ENCODE measurements around the gene HEXA.
"Not testable (repeated sequence)": the region's sequence is repeated elsewhere in the genome, so short reads cannot be mapped to it uniquely, and the experiment has no call there.

Gene HEXA

DNA sequence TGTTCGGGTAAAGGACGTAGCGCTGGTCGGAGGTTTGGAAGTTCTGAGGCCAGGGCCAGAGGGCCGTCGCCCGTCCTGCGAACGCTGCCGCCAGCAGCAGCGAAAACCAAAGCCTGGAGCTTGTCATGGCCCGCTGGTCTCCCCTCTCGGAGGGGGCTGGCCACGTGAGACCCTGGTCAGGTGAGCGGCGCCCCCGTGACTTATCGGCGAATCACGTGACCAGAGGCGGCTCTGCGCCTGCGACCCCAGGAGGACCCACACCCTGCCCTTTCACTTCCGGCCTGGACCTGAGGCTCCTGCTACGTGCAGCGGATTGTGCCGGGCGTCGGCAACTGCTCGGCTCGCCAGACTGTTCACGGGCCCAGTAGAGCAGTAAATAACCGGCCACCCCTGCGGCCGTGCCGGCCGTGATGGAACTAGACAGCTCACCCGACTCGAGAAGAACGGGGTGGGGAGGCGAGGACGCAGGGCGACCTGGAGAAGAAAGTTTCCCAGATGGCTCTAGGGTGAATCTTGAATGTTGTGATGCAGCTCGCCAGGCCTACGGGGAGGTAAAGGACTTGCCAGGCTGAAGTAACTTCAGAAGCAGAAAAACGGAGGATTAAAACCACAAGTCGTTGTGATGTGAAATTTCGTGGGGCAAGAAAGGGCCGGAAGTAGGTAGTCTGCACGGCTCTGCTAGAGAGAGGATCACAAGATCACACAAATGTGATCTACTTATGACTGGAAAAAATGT is at the start of gene HEXA:
Gene HEXA, minus strand, starts transcription at position 169 of the 736 bp plus-strand sequence. Its CDS starts 42 bp downstream, at position 127.
- DNase-seq = peak; percentile 57 to 99 (median 89)

DNA sequence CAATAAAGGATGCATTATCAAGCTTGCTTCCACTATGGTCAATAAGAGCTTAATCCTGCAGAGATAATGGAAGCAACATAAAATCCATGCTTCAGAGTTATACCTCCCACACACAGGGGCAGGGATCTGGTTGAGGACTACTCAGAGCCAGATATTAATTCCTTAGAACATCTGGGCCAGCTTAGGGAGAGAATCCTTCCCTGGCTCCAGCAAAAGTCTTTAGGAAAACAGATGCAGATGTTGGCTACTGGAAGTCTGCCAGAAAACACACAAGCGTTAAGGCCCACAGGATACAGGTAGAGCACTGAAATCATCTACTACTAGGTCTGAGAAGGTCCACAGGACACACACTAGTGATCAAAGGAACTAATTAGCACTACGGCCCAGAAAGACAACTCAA is 47.4 kb upstream of the HEXA start:
- no peak for DNase-seq

DNA sequence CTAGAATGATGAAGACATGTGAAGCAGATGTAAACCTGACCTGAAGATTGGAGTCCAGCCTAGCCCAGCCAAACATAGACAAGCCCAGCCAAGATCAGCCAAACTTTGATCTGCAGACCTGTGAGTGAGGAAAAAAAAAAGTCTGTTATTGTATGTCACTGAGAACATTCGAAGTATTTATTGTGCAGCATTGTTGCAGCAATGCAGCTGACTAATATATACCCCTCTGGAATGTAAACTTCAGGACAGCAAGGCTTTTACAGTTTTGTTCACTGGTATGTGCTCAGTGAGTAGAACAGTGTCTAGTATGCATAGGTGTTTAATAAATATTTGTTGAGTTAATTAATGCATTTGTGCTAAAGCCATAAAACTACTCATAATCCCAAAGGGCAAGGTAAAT is 45.7 kb upstream of the HEXA start:
- DNase-seq = no peak

DNA sequence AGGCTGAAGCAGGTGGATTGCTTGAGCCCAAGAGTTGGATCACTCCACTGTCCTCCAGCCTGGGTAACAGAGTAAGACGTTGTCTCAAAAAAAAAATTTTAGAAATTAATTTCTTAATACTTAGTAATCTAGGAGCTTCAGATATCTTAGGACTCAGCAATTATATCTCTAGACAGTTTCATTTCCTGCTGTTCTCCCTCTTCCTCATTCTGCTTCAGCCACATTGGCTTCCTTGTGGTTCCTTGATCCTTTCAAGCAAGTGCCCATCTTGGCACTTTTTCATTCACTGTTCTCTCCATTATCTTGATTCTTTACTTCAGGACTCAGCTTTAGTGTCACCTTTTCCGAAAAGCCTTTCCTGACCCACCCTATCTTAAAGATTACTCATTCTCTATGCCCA is 44.8 kb upstream of the HEXA start:
- DNase-seq = no peak

DNA sequence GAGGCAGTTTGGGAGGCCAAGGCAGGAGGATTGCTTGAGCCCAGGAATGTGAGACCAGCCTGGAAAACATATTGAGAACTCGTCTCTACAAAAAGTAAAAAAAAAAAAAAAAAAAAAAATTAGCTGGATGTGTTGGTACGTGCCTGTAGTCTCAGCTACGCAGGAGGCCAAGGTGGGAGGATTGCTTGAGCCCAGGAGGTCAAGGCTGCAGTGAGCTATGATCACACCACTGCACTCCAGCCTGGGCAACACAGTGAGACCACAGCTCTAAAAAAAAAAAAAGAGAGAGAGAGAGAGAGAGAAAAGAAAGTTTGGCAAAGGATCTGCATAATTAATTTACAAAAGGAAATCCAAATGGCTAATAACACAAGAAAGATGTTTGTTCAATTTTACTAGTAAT is 44.0 kb upstream of the HEXA start:
- not testable (repeated sequence) for DNase-seq

DNA sequence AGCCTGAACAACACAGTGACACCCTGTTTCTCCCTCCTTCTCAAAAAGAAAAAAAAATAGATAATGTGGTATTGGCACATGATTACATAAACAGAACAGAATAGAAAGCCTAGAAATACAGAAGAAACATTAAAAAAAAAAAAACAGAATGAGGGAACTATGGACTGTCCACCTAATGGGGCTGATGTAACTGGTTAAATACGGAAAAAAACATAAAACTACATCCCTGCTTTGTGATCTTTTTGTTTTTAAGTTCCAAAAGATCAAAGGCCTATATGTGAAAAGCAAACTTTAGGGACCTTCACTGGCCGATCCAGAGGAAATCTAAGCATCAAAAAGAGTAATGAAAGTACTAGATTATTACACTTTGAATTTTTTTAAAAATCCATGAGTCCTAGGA is 39.5 kb upstream of the HEXA start:
- no peak for DNase-seq

DNA sequence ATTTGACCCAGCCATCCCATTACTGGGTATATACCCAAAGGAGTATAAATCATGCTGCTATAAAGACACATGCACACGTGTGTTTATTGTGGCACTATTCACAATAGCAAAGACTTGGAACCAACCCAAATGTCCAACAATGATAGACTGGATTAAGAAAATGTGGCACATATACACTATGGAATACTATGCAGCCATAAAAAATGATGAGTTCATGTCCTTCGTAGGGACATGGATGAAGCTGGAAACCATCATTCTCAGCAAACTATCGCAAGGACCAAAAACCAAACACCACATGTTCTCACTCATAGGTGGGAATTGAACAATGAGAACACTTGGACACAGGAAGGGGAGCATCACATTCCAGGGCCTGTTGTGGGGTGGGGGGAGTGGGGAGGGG is 37.5 kb upstream of the HEXA start:
- not testable (repeated sequence) for DNase-seq

DNA sequence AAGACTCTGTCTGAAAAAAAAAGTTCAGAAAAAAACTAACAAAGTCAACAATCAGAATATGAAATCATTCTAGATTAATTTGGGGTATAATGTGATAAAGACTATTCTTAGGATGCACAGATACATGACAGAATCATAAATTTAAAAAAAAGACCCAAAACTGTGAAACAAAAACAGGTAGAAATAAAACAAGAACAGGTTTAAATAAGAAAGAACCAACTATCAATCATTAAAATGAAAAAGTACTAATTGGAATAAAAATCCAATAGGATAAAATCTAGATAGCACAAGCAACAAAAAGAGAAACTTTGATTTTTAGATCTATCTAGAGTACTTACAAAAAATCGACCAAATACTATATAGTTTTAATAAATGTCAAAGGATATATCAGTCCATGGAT is 35.7 kb upstream of the HEXA start:
- DNase-seq = no peak

DNA sequence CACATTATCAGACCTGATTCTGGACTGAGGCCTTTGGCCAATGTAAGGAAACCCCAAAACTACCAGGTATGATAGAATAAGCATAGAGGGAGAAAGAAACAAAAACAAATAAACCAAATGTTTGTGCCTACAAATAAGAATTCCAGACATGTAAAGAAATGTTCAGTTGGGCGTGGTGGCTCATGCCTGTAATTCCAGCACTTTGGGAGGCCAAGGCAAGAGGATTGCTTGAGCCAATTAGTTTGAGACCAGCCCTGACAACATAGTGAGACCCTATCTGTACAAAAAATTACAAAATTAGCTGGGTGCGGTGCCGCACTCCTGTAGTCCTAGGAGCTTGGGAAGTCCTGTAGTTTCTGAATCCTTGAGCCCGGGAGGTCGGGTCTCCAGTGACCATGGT is 35.3 kb upstream of the HEXA start:
- no peak for DNase-seq

DNA sequence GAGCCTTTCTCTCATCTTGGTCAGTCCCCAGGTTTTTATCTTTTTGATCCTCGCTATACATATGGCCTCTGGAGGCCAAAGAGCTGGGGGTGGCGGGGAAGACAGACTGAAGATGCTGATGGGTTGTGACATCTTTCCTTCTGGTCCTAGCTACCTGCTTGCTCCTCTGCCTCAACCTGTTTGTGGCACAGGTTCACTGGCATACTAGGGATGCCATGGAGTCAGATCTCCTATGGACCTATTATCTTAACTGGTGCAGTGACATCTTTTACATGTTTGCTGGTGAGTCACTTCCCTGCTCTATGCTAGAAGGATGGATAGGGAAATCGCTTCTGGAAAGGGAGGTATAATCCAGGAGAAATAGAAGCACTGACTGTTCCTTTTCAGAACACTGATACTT is 31.1 kb upstream of the HEXA start:
- no peak for DNase-seq

DNA sequence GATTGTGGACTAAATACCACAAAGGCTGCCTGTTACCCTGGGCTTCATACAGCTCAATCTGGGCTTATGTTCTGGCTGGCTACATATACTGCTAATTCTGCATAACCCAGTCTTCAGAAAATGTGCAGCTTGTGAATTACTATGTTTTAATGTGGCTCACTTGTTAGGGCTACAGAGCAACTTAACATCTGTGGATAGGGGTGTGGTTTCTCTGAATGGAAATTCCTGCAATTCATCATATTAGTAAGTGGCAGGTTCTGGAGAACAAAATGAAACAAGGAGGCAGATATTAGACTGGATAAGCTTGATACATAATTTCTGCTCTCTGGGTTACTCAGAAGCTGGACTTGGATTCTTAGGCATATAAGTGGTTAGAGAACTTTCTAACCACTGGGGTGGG is 29.0 kb upstream of the HEXA start:
- DNase-seq = no peak

DNA sequence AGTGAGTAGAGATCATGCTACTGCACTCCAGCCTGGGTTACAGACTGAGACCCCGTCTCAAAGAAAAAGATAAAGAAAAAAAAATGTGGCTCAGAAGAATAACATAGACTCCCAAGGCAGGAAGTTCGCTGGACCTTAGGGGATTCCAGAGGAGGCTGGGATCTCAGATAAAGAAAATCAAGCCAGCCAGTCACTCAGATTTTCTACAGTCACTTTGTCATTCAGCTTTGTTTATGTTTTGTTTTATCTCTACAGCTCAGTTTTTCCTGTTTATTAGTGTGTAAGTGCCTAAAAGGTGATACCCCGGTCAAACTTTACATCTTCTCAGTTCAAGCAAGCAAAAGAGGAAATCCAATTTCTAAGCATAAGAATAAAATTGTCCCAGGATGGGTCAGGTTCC is 28.5 kb upstream of the HEXA start:
- no peak for DNase-seq

DNA sequence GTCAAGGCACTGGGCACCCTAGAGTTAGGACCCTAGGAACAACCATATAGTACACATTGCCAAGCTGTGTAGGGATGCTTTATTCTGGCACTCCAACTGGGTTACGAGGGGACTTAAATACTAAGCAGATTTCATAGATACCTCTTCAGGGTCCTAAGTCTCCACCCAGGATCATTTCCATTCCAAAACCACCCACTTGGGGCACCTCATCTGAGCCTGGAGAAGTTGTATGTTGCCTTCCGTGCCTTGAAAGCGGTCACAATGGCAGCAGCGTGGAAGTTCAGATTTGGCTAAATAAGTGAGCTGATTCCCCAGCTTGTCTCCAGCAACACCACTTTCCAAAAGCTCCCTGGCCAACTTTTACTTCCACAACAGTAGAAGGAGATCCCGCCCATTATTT is 26.9 kb upstream of the HEXA start:
- no peak for DNase-seq

DNA sequence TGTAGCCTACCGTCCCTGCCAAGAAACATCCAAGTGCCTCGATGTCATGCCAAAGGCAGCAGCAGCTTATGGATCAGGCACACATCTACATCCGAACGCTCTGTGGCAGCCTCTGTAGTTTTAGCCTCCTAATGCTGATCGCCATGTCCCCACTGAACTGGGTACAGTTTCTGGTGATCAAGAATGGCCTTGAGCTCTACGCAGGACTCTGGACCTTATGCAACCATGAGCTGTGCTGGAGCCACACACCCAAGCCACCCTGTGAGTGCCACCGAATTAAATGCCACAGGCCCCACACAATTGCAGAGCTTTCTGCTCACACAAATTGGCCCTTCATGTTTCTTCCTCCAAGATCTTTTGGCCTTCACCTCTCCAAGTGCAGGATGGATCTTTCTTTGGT is 22.8 kb upstream of the HEXA start:
- DNase-seq = no peak

DNA sequence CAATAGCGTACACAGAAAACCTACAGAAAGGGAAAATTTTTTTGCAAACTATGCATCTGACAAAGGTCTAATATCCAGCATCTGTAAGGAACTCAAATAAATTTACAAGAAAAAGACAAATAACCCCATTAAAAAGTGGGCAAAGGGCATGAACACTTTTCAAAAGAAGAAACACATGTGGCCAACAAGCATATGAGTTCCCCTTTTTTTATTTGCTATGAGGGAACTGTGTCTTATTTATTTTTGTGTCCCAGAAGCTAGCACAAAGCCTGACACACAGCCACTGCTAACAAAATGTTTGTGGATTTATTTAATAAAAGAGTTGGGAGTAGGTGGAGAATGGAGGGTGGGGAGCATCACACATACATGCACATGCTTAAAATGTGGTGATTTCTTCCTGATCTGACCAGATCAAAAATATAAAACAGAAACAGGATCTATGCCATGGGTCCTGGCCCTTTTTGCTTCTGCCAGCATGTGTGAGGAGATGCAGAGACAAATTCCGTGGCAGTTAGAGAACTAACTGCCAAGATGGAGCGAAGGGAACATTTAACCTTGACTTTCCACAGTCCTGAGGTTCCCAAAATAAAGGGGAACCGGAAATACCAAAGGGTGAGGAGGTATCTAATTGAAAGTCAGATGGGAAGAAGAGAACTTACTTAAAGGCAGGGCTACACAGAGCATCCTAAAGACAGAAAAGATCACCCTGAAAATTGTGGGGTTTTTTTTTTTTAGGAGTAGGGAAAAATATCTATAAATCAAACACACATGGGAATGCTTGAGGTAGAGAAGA is 22.2 kb upstream of the HEXA start, which contains the start of gene TMEM202:
Gene TMEM202, plus strand, starts transcription at position 510 of the 793 bp plus-strand sequence. Its CDS starts 22 bp downstream, at position 532.
- DNase-seq = no peak

DNA sequence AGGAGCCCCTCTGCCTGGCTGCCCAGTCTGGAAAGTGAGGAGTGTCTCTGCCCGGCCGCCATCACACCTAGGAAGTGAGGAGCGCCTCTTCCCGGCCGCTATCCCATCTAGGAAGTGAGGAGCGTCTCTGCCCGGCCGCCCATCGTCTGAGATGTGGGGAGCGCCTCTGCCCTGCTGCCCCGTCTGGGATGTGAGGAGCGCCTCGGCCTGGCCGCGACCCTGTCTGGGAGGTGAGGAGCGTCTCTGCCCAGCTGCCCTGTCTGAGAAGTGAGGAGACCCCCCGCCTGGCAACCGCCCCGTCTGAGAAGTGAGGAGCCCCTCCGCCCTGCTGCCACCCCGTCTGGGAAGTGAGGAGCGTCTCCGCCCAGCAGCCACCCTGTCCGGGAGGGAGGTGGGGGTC is 20.5 kb upstream of the HEXA start:
- not testable (repeated sequence) for DNase-seq

DNA sequence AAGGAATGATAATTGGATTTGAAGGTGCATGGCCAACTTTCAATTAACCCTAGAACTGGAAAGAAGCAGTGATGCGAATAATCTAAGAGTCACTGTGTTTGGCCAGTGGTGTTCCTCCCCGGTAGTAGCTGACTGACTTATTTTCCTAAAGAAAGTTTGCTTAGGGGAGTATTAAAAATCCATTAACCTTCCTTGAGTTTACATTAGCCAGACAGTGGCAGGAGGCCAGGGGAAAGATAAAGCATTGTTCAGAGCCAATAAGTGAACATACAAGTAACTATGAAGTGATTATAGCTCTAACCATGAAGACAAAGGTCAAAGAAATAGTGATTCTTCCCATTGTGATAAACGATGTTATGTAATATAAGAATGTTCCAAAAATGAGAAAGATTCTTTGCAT is 13.4 kb upstream of the HEXA start:
- no peak for DNase-seq

DNA sequence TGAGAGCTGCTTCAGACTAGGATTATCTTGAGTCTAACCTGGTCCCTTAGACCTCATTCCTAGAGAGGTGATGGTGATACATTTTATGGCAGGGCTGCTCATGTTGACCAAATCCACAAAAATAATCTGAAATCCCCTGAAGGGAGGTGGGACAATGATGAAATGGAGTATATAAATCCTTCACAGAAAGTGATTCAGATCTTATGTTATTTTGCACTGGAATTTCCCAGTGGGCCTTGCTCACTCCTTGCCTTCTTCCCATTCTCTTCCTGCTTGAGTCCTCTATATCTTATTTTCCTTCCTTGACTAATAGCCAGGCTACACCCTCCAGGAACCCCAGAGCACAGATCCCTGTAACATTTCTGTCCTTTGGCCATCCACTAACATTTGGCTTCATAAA is 11.9 kb upstream of the HEXA start:
- DNase-seq = no peak

DNA sequence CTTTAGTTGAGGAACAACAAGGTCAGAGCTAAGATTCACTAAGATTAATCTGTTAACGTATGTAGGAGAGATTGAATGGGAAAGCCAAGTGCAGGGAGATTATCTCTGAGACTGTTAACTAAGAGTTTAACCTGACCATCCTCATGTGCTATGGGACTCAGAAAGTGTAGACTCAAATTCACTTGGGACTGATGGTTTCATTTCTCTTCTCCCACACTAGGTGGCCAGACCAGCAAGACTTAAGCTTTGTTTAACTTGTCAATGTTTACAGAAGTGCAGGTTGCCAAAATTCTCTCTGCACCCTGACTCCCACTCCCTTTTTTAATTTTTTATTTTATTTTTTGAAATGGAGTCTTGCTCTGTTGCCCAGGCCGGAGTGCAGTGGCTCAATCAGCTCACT is 6.3 kb upstream of the HEXA start:
- DNase-seq = no peak

DNA sequence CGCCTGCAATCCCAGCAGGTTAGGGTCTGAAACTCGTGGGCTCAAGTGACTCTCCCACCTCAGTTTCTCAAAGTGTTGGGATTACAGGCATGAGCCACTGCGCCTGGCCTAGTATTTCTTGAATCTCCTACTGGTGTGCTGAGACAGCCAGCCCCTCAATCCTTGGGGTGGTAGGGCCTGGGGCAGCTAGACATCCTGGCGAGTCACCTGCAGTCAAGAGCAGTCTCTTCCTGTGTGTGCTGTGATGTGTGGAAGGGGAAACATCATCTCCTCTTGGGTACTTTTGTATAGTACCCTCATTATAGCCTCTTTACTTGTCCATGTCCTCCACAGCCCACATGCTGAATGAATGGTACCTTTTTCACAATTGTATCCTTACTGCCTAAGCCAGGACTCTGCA is 4.9 kb upstream of the HEXA start:
- DNase-seq = no peak

DNA sequence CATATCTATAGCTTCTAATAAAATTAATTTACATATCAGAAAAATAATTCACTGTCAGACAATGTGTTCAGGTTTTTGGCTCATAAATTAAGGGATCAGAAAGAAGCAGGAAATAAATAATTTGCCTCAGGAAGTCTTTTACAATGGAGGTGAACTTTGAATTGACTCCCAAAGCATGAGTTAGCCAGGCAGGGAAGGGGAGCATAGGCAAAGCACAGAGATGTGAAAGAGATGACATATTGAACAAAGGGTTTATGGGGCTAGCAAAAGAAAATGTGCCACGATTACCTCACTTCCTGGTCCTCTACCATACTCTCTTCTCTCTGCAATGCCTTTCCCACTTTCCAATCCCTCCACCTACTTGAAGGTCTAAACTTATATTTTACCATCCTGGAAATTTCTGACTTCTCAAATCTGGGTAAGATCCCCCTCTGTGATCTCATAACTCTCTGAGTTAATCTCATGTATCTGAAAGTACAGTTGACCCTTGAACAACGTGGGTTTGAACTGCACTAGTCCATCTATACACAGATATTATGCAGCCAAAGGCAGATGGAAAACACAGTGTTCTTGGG is 4.1 kb upstream of the HEXA start:
- no peak for DNase-seq

DNA sequence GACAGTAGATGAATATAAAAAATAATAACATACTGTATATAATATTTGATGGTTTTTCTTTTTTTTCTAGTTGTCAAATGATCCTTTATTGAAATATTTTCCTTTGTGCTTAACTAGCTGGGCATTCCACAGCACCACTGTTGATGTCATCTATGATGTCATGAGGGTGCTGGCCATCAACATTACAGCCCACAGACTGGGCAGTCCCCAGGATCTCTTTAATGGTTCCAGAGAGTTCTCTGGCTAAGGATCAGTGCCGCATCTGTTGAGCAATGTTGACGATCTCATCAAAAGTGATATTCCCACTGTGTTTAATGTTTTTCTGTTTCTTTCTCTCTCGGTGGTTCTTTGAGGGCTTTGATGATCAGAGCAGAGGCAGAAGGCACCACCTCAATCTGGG is 3.3 kb upstream of the HEXA start:
- DNase-seq = not testable (repeated sequence)

DNA sequence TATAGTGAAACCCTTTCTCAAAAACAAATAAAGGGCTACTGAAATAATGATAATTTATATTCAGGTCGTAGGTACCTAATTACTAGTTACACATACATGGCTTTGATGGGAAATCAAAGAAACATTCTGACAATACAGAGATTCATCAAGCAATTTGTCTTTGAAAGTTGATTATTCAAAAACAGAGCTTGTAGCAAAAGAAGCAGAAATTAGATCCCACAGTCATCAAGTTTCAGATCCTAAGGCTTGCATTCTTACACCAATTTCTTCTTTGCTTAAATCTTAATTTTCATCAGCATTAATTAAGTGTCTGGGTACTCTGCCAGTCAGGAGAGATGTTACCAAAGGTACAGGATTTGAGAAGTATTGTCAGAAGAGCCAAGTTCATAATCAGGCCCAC is 1.5 kb upstream of the HEXA start:
- no peak for DNase-seq

Data from amygdala (tissue), 56 donors.